HEK293 (cell line): ENCODE measurements around the gene CDIPT.

ENCODE experiments used
- ATF2 ChIP-seq: fragments of 450-650 bp; formaldehyde crosslinking; IDR thresholded peaks from 2 replicates; pipeline ENCODE4 v1.5.1; 2016; ENCODE audit warnings: missing biosample characterization, missing genetic modification characterization, low read depth
- BCL11B ChIP-seq: fragments of 450-650 bp; formaldehyde crosslinking; IDR thresholded peaks from 2 replicates; pipeline ENCODE4 v1.5.1; 2016; ENCODE audit warnings: low read depth, missing biosample characterization, missing genetic modification characterization
- KLF16 ChIP-seq: fragments of 450-650 bp; formaldehyde crosslinking; IDR thresholded peaks from 2 replicates; pipeline ENCODE4 v1.5.1; 2017; ENCODE audit warnings: missing biosample characterization, missing genetic modification characterization
- KLF17 ChIP-seq: fragments of 450-650 bp; formaldehyde crosslinking; IDR thresholded peaks from 2 replicates; pipeline ENCODE4 v1.5.1; 2016; ENCODE audit warnings: missing biosample characterization, missing genetic modification characterization
- PRDM1 ChIP-seq: fragments of 450-650 bp; formaldehyde crosslinking; IDR thresholded peaks from 2 replicates; pipeline ENCODE4; 2016; ENCODE audit warnings: missing biosample characterization, missing genetic modification characterization
- SETDB1 ChIP-seq: IDR thresholded peaks from one replicate; pipeline ENCODE4 v1.6.1; 2017; ENCODE audit warnings: mild to moderate bottlenecking, low read length, moderate library complexity, mixed read lengths; ENCODE audit not compliant: insufficient read length
- SP7 ChIP-seq: fragments of 450-650 bp; formaldehyde crosslinking; IDR thresholded peaks from 2 replicates; pipeline ENCODE4 v1.5.1; 2016; ENCODE audit warnings: missing biosample characterization, missing genetic modification characterization
- ZBTB1 ChIP-seq: fragments of 450-650 bp; formaldehyde crosslinking; IDR thresholded peaks from 2 replicates; pipeline ENCODE4 v1.5.1; 2016; ENCODE audit warnings: missing biosample characterization, missing genetic modification characterization
- ZBTB20 ChIP-seq: fragments of 450-650 bp; formaldehyde crosslinking; IDR thresholded peaks from 2 replicates; pipeline ENCODE4 v1.5.1; 2016; ENCODE audit warnings: missing biosample characterization, missing genetic modification characterization
- ZBTB21 ChIP-seq: fragments of 450-650 bp; formaldehyde crosslinking; IDR thresholded peaks from 2 replicates; pipeline ENCODE4 v1.5.1; 2017; ENCODE audit warnings: missing biosample characterization, missing genetic modification characterization
- ZBTB44 ChIP-seq: fragments of 450-650 bp; IDR thresholded peaks from 2 replicates; pipeline ENCODE4 v1.5.1; 2018; ENCODE audit warnings: missing biosample characterization, mild to moderate bottlenecking, missing genetic modification characterization
- ZEB2 ChIP-seq: fragments of 450-650 bp; formaldehyde crosslinking; IDR thresholded peaks from 2 replicates; pipeline ENCODE4 v1.5.1; 2016; ENCODE audit warnings: missing biosample characterization, missing genetic modification characterization
- ZFP69B ChIP-seq: fragments of 450-650 bp; formaldehyde crosslinking; IDR thresholded peaks from 2 replicates; pipeline ENCODE4 v1.5.1; 2016; ENCODE audit warnings: missing biosample characterization, missing genetic modification characterization
- ZNF146 ChIP-seq: fragments of 450-650 bp; formaldehyde crosslinking; IDR thresholded peaks from 2 replicates; pipeline ENCODE4 v1.5.1; 2016; ENCODE audit warnings: missing biosample characterization, missing genetic modification characterization
- ZNF2 ChIP-seq: fragments of 450-650 bp; formaldehyde crosslinking; IDR thresholded peaks from 2 replicates; pipeline ENCODE4 v1.5.1; 2016; ENCODE audit warnings: missing biosample characterization, missing genetic modification characterization
- ZNF239 ChIP-seq: fragments of 450-650 bp; formaldehyde crosslinking; IDR thresholded peaks from 2 replicates; pipeline ENCODE4 v1.5.1; 2016; ENCODE audit warnings: missing biosample characterization, missing genetic modification characterization
- ZNF24 ChIP-seq: fragments of 450-650 bp; formaldehyde crosslinking; IDR thresholded peaks from 2 replicates; pipeline ENCODE4 v1.5.1; 2016; ENCODE audit warnings: missing biosample characterization, missing genetic modification characterization
- ZNF292 ChIP-seq: fragments of 450-650 bp; formaldehyde crosslinking; IDR thresholded peaks from 2 replicates; pipeline ENCODE4 v1.5.1; 2016; ENCODE audit warnings: low read depth, missing biosample characterization, missing genetic modification characterization, borderline replicate concordance
- ZNF426 ChIP-seq: fragments of 450-650 bp; formaldehyde crosslinking; IDR thresholded peaks from 2 replicates; pipeline ENCODE4 v1.5.1; 2017; ENCODE audit warnings: missing biosample characterization, missing genetic modification characterization, mild to moderate bottlenecking, inconsistent platforms, moderate library complexity
- ZNF514 ChIP-seq: fragments of 450-650 bp; formaldehyde crosslinking; IDR thresholded peaks from 2 replicates; pipeline ENCODE4 v1.5.1; 2016; ENCODE audit warnings: missing biosample characterization, missing genetic modification characterization
- ZNF610 ChIP-seq: fragments of 450-650 bp; formaldehyde crosslinking; IDR thresholded peaks from 2 replicates; pipeline ENCODE4 v1.5.1; 2016; ENCODE audit warnings: missing biosample characterization, missing genetic modification characterization, borderline replicate concordance
- ZNF623 ChIP-seq: fragments of 450-650 bp; formaldehyde crosslinking; IDR thresholded peaks from 2 replicates; pipeline ENCODE4 v1.5.1; 2016; ENCODE audit warnings: missing biosample characterization, missing genetic modification characterization
- ZNF639 ChIP-seq: fragments of 450-650 bp; formaldehyde crosslinking; IDR thresholded peaks from 2 replicates; pipeline ENCODE4 v1.5.1; 2016; ENCODE audit warnings: missing biosample characterization, missing genetic modification characterization
- ZNF660 ChIP-seq: fragments of 450-650 bp; IDR thresholded peaks from 2 replicates; pipeline ENCODE4 v1.5.1; 2018; ENCODE audit warnings: missing biosample characterization, mild to moderate bottlenecking, missing genetic modification characterization
- ZNF677 ChIP-seq: fragments of 450-650 bp; IDR thresholded peaks from 2 replicates; pipeline ENCODE4 v1.5.0; 2018; ENCODE audit warnings: missing biosample characterization, mild to moderate bottlenecking, missing genetic modification characterization, moderate library complexity
- ZNF777 ChIP-seq: fragments of 450-650 bp; formaldehyde crosslinking; IDR thresholded peaks from 2 replicates; pipeline ENCODE4 v1.5.1; 2017; ENCODE audit warnings: missing biosample characterization, missing genetic modification characterization, borderline replicate concordance
- ZNF785 ChIP-seq: fragments of 450-650 bp; formaldehyde crosslinking; IDR thresholded peaks from 2 replicates; pipeline ENCODE4 v1.5.1; 2016; ENCODE audit warnings: missing biosample characterization, missing genetic modification characterization
- ZNF837 ChIP-seq: fragments of 450-650 bp; formaldehyde crosslinking; IDR thresholded peaks from 2 replicates; pipeline ENCODE4 v1.5.1; 2016; ENCODE audit warnings: missing biosample characterization, missing genetic modification characterization
- ZXDB ChIP-seq: fragments of 450-650 bp; formaldehyde crosslinking; IDR thresholded peaks from 2 replicates; pipeline ENCODE4 v1.5.1; 2016; ENCODE audit warnings: missing biosample characterization, missing genetic modification characterization
- TF ChIP-seq, protein P1 (sequence below): fragments of 450-650 bp; formaldehyde crosslinking; IDR thresholded peaks from 2 replicates; pipeline ENCODE4 v1.5.1; 2016; ENCODE audit warnings: missing biosample characterization, missing genetic modification characterization
- TF ChIP-seq, protein P2 (sequence below): fragments of 450-650 bp; formaldehyde crosslinking; optimal IDR thresholded peaks from 2 replicates; pipeline ENCODE3; 2016; ENCODE audit warnings: missing biosample characterization, mild to moderate bottlenecking, missing genetic modification characterization

CDIPT gene

GRCh38 chr16:29862884-29863668 is at the start of gene CDIPT (continued):
- TF ChIP-seq SP7 (peak; percentile 93), ZNF660 (tag by site-specific recombination) (peak; percentile 93), ZNF623 (tag by site-specific recombination) (peak; percentile 37; the same call in 1 of the 2 replicates), BCL11B (no peak), ZBTB44 (tag by site-specific recombination) (peak; percentile 77; the same call in 1 of the 2 replicates), PRDM1 (tag by site-specific recombination) (peak; percentile 87), ZNF292 (no peak), ZXDB (tag by site-specific recombination) (peak; percentile 91), ZBTB1 (tag by site-specific recombination) (0 out of 2 replicates have a peak, but pooled peaks have one; percentile 35), ZNF785 (tag by site-specific recombination) (peak; percentile 56), ZNF677 (tag by site-specific recombination) (no peak), ZNF2 (tag by site-specific recombination) (peak; percentile 64; the same call in 1 of the 2 replicates), ATF2 (peak; percentile 97), KLF17 (tag by site-specific recombination) (peak; percentile 96), ZEB2 (tag by site-specific recombination) (peak; percentile 81; the same call in 1 of the 2 replicates), ZNF610 (tag by site-specific recombination) (0 out of 2 replicates have a peak, but pooled peaks have one; percentile 61), ZFP69B (tag by site-specific recombination) (peak; percentile 87; the same call in 1 of the 2 replicates), ZNF837 (tag by site-specific recombination) (no peak), ZNF426 (tag by site-specific recombination) (no peak), ZNF639 (tag by site-specific recombination) (peak; percentile 96), ZBTB21 (peak; percentile 90), KLF16 (tag by site-specific recombination) (peak; percentile 98), ZNF514 (tag by site-specific recombination) (no peak), ZNF777 (peak; percentile 95), ZBTB20 (tag by site-specific recombination) (peak; percentile 47), ZNF146 (tag by site-specific recombination) (peak; percentile 7; the same call in 1 of the 2 replicates), SETDB1 (peak; percentile 64), ZNF239 (tag by site-specific recombination) (no peak), ZNF24 (tag by site-specific recombination) (peak; percentile 95)
- TF ChIP-seq, protein P1, sequence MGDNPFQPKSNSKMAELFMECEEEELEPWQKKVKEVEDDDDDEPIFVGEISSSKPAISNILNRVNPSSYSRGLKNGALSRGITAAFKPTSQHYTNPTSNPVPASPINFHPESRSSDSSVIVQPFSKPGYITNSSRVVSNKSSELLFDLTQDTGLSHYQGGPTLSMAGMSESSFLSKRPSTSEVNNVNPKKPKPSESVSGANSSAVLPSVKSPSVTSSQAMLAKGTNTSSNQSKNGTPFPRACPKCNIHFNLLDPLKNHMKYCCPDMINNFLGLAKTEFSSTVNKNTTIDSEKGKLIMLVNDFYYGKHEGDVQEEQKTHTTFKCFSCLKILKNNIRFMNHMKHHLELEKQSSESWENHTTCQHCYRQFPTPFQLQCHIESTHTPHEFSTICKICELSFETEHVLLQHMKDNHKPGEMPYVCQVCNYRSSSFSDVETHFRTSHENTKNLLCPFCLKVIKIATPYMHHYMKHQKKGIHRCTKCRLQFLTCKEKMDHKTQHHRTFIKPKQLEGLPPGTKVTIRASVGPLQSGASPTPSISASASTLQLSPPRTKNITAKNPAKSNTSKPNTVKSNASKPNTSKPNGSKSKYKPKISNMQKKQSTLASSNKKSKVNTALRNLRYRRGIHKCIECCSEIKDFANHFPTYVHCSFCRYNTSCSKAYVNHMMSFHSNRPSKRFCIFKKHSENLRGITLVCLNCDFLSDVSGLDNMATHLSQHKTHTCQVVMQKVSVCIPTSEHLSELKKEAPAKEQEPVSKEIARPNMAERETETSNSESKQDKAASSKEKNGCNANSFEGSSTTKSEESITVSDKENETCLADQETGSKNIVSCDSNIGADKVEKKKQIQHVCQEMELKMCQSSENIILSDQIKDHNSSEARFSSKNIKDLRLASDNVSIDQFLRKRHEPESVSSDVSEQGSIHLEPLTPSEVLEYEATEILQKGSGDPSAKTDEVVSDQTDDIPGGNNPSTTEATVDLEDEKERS (tag by site-specific recombination) = no peak
- TF ChIP-seq, protein P2, sequence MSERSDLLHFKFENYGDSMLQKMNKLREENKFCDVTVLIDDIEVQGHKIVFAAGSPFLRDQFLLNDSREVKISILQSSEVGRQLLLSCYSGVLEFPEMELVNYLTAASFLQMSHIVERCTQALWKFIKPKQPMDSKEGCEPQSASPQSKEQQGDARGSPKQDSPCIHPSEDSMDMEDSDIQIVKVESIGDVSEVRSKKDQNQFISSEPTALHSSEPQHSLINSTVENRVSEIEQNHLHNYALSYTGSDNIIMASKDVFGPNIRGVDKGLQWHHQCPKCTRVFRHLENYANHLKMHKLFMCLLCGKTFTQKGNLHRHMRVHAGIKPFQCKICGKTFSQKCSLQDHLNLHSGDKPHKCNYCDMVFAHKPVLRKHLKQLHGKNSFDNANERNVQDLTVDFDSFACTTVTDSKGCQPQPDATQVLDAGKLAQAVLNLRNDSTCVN (tag by site-specific recombination) = peak; percentile 93
